GM18870 (cell line): Measurements from ENCODE around the gene VEZF1.

Experiments
- ATAC-seq: cut with Tn5 transposase; IDR thresholded peaks from one replicate; pipeline ENCODE4 v1.9.1; 2021; ENCODE audit warnings: moderate library complexity; ENCODE audit not compliant: unreplicated experiment

Gene VEZF1

DNA sequence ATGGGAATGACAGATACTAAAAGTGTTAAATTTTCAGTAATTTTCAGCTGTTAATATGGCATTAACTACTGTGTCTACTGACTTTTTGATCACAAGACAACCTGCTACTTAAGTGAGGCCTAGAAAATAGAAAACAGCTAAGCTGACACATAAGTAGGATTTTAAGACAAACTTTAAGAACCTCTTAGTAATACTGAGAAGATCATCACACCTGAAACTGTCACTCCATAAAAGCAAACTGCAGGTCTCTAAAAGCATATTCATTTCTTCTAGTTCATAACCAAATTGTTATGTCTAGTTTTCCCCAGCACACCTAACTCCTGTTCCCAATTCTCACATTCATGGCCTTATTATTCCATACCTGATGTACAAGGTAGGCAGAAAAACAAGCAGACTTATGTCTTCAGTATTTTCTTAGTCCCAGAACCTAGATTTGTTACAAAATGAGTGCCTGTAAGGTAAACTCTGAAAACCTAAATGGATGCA lies 11.0 kb upstream of the VEZF1 start:
- ATAC-seq = no peak

- no peak for ATAC-seq
Measured at GRCh38 chr17:57997085-57997809, 9.2 kb upstream of the VEZF1 start.

- peak; percentile 51 for ATAC-seq
Measured at GRCh38 chr17:57995076-57995956, 7.3 kb upstream of the VEZF1 start.

DNA sequence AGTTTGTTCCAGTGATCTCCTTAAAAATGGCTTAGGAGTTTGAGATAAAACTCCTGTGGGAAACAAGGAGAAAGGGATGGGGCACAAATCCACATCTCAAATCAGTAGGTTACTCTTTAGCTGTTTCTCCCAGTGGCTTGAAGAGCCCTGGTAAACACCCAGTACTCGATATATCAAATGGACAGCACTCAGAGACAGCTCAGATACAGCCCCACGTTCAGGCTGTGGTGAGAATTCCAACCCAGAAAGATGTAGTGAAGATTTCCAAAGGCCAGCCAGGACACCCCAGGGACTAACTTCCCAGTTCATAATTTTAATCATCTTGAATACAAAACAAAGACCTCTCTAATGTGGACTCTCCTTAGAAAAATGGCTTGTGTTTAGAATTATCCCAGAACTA lies 6.4 kb upstream of the VEZF1 start:
- ATAC-seq = no peak

- no peak for ATAC-seq
Measured at GRCh38 chr17:57993471-57994365, 5.7 kb upstream of the VEZF1 start.

DNA sequence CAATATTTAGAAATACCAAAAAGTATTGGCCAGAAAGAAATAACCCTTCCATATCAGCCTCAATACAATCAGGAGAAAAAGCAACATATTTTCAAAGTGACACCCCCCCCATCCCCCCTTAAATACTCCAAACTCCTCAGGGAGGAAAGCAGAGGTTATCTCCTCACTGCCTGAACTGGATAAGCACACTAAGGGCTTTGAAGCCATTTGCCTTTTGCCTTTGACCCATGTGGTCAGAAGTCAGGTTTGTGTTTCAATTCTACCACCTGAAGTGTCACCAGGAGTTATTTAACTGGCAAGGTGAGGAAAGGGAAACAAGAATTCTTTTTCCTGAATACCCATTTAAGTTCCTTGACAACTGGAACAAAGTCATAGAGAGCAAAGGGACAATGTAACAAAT lies 3.5 kb upstream of the VEZF1 start:
- no peak for ATAC-seq

DNA sequence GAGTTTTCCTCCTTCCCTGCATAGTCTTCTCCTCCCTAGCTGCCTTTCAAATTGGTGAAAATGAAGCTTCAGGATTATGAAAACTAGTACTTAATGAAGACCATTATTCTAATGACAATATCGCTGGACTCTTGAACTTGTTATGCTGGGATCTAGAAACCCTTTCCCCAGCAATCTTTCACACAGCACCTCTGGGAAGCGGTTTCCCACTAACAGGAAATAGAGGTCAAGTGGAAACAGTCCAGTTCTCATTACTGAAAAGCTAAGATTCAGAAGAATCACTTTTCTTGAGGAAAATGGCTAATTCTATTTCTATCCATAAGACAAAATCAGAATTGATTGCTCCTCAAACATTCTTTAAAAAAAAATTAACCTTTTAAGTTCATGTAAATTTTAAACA lies 2.0 kb upstream of the VEZF1 start:
- ATAC-seq = no peak

GRCh38 chr17:57988301-57989250 lies 522 bp upstream of the VEZF1 start:
- peak; percentile 42 for ATAC-seq

GRCh38 chr17:57986841-57987580 lies 1.0 kb downstream of the VEZF1 start:
- no peak for ATAC-seq

GRCh38 chr17:57985675-57985974 lies 2.4 kb downstream of the VEZF1 start:
- ATAC-seq = no peak

GRCh38 chr17:57984936-57985674 lies 2.9 kb downstream of the VEZF1 start:
- no peak for ATAC-seq

GRCh38 chr17:57984261-57984890 lies 3.7 kb downstream of the VEZF1 start:
- no peak for ATAC-seq

DNA sequence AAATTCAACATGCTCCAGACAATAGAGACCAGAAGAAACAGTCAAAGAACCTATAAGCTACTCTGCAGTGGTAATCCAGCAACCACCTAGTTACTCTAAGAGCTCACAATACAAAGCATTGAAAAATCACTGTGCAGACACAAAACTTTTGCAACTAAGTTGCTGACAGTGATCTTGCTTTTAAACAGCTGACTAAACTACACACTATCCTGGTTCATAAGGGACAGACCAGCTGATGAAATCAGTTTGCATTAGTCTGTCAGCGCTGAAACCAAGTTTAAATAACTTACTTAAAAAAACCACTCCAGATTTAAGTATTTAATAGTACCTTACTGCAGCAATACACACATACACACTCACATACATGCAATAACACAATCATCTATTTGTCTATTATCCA lies 4.6 kb downstream of the VEZF1 start:
- no peak for ATAC-seq

GRCh38 chr17:57982452-57983170 lies 5.4 kb downstream of the VEZF1 start:
- ATAC-seq = no peak

GRCh38 chr17:57980522-57980921 lies 7.5 kb downstream of the VEZF1 start:
- ATAC-seq = no peak

DNA sequence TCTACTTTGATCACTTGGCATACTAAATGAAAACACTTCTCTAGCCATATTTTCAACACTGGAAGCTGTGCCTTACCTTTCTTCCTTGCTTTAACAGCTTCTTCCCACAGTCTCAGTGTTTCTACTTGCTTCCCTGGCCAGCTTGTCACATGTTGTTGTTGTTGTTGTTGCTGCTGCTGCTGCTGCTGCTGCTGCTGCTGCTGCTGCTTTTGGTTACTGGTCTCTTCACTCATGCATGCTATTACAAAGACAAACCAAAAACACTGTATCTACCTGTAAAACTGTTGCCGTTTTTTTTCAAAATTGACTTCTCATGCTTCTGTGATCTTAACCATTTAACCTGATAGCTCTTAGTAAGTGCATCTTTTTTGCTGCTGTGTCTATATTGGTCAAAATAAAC lies 9.0 kb downstream of the VEZF1 start:
- ATAC-seq = no peak

DNA sequence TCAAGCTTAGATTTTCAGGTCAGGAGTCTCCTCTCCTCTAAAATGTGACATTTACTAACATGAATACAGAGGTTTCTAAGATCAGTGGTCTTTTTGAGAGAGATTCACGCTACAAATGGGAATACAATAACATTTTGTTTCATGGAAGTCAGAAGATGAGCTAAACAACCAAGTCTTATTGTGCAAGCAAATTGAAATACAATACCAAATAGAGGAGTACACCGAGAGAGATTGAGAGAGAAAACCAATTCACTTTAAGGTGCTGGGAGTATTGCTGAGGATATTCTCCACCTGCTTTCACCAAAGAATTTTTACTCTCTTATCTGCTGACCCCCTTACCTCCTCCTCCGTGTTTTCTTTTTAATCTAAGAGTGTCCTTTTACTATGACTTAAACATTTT lies 11.5 kb downstream of the VEZF1 start:
- no peak for ATAC-seq

- no peak for ATAC-seq
Measured at GRCh38 chr17:57975044-57975443, 13.0 kb downstream of the VEZF1 start.
